Peyer's patch (tissue), 4 donors: ENCODE data around the gene DIS3L. TPM values are rescaled to one million over a fixed set of nuclear protein-coding genes. Genes with fewer than 3 reads are reported as not detected.
"Not testable (repeated sequence)": the region's sequence is repeated elsewhere in the genome, so short reads cannot be mapped to it uniquely, and the experiment has no call there.

Experiments
- DNase-seq, 3 donors: peaks; one replicate each; pipeline ENCODE4 v3.0.0-alpha.2; 2017 to 2019
- H3K27ac ChIP-seq, 4 donors: fragments of 200-600 bp; sonication (generic); one replicate each; pipeline ENCODE4 v1.5.1; 2016 to 2019
- H3K27me3 ChIP-seq, 2 donors: fragments of 200-600 bp; sonication (generic); one replicate each; pipeline ENCODE4 v1.5.1; 2019
- H3K36me3 ChIP-seq, 3 donors: fragments of 200-600 bp; sonication (generic); one replicate each; pipeline ENCODE4 v1.5.1; 2016 to 2019
- H3K4me1 ChIP-seq, 4 donors: fragments of 200-600 bp; sonication (generic); one replicate each; pipeline ENCODE4 v1.5.1; 2016 to 2019
- H3K4me3 ChIP-seq, 4 donors: fragments of 200-600 bp; sonication (generic); 1 replicate in 3 of 4; 2 replicates in 1 of 4; pipeline ENCODE4 v1.5.1; 2016 to 2019; ENCODE audit warnings: mild to moderate bottlenecking in 1 of 4
- H3K9me3 ChIP-seq, 4 donors: fragments of 200-600 bp; sonication (generic); one replicate each; pipeline ENCODE4 v1.5.1; 2016 to 2019; ENCODE audit warnings: mild to moderate bottlenecking in 1 of 4
- CTCF ChIP-seq, 6 experiments: fragments of 450-650 bp in 4 of 6; fragments of 200-600 bp in 2 of 6; sonication (generic) in 1 of 6; IDR thresholded peaks; one replicate each; pipeline ENCODE4 v1.5.1; 2017 to 2019; ENCODE audit warnings: antibody characterized with exemption in 6 of 6, mild to moderate bottlenecking in 3 of 6, moderate library complexity in 1 of 6
- POLR2A ChIP-seq, 2 donors: fragments of 450-650 bp; IDR thresholded peaks; one replicate each; pipeline ENCODE4 v1.5.1; 2017; ENCODE audit warnings: antibody characterized with exemption in 2 of 2, mild to moderate bottlenecking in 2 of 2, moderate library complexity in 2 of 2
- total RNA-seq, 4 donors: library from RNA; depleted of rRNA; stranded (reverse); fragments of >200 nt; gene quantifications; one replicate each; pipeline ENCODE4 v1.1.0, GENCODE V29; 2016

DIS3L gene
- 10 to 100 TPM; 10.9 to 44.6 (median 30.0) TPM for total RNA-seq

DNA sequence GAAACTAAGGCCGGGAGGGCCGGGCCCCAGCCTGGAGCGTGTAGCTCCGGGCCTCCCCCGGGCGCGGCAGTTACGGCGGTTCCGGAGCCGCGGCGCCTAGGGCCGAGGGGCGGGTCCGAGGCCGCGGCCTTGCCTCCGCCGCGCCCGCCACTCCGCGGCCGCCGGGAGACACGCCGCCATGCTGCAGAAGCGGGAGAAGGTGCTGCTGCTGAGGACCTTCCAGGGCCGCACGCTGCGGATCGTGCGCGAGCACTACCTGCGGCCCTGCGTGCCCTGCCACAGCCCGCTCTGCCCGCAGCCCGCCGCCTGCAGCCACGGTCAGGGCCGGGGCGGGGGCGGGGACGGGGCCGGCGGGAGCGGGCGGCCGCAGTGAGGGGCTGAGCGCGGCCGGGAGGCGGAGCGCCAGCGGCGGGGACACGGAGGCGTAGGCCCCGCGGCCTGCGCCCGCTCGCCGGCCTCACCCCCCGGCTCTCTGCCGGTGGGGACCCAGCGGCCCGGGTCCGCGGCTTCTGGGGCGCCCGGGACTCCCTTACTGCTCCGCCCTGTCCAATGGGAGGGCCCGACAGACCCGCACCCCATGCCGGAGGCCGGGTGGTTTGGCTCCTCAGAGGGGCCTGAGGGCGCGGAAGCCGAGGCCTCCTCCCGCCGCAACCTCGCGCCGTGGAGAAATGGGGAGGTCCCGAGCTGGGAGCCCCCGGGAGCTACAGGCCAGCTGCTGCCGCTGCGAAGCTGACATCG is at the start of gene DIS3L:
DIS3L (plus strand) TSS at position 150 of the 738 bp plus-strand sequence; CDS start at position 179, 29 bp downstream.
- Histone ChIP-seq H3K27ac (peak within 1 kb of the TSS; percentile 88 to 95 (median 88)), H3K27me3 (no peaks in the 10 kb centered on the region), H3K9me3 (no peaks in the 10 kb centered on the region), H3K4me3 (peak within 1 kb of the TSS; percentile 69 to 91 (median 75)), H3K4me1 (peaks cover 0 to 20% (median 8%) of the 10 kb centered on the region in 4 donors), H3K36me3 (no peaks in the 10 kb centered on the region)
- no peak for TF ChIP-seq CTCF (IDR thresholded peaks at IDR 0.05)
- TF ChIP-seq POLR2A (IDR thresholded peaks at IDR 0.05): peak; percentile 44 to 65
- peak; percentile 61 to 82 (median 81) for DNase-seq

- H3K27me3 ChIP-seq, H3K9me3 ChIP-seq, H3K4me1 ChIP-seq, DNase-seq, H3K36me3 ChIP-seq, H3K4me3 ChIP-seq, H3K27ac ChIP-seq: not testable (repeated sequence)
These were observed 47.5 kb upstream of the DIS3L start for GRCh38 chr15:66245832-66246231.

- no peak for DNase-seq
These were observed 46.4 kb upstream of the DIS3L start for GRCh38 chr15:66246937-66247336.

DNA sequence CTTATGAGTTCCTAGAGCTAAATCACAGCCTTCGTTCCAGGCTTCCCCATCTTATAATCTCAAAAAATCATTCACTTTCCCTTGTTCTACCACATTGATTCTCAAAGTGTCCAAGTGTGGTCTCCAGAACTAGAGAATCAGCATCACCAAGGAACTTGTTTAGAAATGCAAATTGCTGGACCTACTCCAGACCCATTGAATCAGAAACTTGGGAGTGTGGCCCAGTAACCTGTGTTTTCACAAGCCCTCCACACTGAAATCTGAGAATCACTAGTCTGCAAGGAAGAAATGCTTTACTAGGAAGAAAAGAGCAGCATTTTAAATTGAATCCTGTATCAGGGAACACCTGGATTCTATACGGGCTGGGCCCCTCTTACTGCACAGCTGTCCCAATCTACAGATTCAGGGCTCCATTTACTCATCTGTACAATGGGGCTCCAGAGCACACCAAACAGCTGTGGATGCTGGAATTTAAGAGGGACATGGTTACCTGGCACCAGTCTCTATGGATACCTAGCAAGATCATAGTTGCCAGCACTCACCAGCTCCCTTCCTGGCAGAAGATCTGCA is 43.7 kb upstream of the DIS3L start:
- no peak for DNase-seq
- TF ChIP-seq CTCF (IDR thresholded peaks at IDR 0.05) (no peak), POLR2A (IDR thresholded peaks at IDR 0.05) (no peak)
- Histone ChIP-seq H3K27me3 (peaks cover 0 to 29% of the 10 kb centered on the region in 2 donors), H3K4me3 (no peak overlapping the region), H3K9me3 (no peaks in the 10 kb centered on the region), H3K27ac (no peak overlapping the region), H3K36me3 (no peaks in the 10 kb centered on the region), H3K4me1 (peaks cover 3 to 29% (median 20%) of the 10 kb centered on the region in 4 donors)

More at GRCh38 chr15:66246937-66247336, 46.4 kb upstream of the DIS3L start:
- Histone ChIP-seq H3K4me1 (peaks cover 0 to 4% (median 2%) of the 10 kb centered on the region in 4 donors), H3K27ac (no peak overlapping the region), H3K4me3 (no peak overlapping the region), H3K9me3 (no peaks in the 10 kb centered on the region), H3K27me3 (peaks cover 0 to 3% of the 10 kb centered on the region in 2 donors), H3K36me3 (no peaks in the 10 kb centered on the region)
- no peak for TF ChIP-seq CTCF (IDR thresholded peaks at IDR 0.05)
- TF ChIP-seq POLR2A (IDR thresholded peaks at IDR 0.05): no peak

GRCh38 chr15:66251065-66251789 is 42.1 kb upstream of the DIS3L start:
- TF ChIP-seq CTCF (IDR thresholded peaks at IDR 0.05) (no peak), POLR2A (IDR thresholded peaks at IDR 0.05) (no peak)
- DNase-seq: no peak
- Histone ChIP-seq H3K27me3 (peaks cover 0 to 33% of the 10 kb centered on the region in 2 donors), H3K4me1 (peaks cover 3 to 29% (median 20%) of the 10 kb centered on the region in 4 donors), H3K27ac (no peak overlapping the region), H3K36me3 (no peaks in the 10 kb centered on the region), H3K9me3 (no peaks in the 10 kb centered on the region), H3K4me3 (peak overlapping the region in 1 of 4 donors; percentile 55)
